K562 treated with DMSO at 1 percent for 24 hours (cell line): ENCODE data around the gene SLC22A14. TPM values are rescaled to one million over a fixed set of nuclear protein-coding genes. Genes with fewer than 3 reads are reported as not detected.

Source experiments
- total RNA-seq: library from RNA; unstranded; fragments of 300-600 nt; gene quantifications from 2 replicates; pipeline ENCODE4 v1.2.3, GENCODE V29; 2022; ENCODE audit warnings: low read depth; ENCODE audit not compliant: insufficient read depth

The SLC22A14 gene, protein sequence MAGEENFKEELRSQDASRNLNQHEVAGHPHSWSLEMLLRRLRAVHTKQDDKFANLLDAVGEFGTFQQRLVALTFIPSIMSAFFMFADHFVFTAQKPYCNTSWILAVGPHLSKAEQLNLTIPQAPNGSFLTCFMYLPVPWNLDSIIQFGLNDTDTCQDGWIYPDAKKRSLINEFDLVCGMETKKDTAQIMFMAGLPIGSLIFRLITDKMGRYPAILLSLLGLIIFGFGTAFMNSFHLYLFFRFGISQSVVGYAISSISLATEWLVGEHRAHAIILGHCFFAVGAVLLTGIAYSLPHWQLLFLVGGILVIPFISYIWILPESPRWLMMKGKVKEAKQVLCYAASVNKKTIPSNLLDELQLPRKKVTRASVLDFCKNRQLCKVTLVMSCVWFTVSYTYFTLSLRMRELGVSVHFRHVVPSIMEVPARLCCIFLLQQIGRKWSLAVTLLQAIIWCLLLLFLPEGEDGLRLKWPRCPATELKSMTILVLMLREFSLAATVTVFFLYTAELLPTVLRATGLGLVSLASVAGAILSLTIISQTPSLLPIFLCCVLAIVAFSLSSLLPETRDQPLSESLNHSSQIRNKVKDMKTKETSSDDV
- 0.12 TPM in 1 of 2 replicates, not detected in the other for total RNA-seq

DNA sequence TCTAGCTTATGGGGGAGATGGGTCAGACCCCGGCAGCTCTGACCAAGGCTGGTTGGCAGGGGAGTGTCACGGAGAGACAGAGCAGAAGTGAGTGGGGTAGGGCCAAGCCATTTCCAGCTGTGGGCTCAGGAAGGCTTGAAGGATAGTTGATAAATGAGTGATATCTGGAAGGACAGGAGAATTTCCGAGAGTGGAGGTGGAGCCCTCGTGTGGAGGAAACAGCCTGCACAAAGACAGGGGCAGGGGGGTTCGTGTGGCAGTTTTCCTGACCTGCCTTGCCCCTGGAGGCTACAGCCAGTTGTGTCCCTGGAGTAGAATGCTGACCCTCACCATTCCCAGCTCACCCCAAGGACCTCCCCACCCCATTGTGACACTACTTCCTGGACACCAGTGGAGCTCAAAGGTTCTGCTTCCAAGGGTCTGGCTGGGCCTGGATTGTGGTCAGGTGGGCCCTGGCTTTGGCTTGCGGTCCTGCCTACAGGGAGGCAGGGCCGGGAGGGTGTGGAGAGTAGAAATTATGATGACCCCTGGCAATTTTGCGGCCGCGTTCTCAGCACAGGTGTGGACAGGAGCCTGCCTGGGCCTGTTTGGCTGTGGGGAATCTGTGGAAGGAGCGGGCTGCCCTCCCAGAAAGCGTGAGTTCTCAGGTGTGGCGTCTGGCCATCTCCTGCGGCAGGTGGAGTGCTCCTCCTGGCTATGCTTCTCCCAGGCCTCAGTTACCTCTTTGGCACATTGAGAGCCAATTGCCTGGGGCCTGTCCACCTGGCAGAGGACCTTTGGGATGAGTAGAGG, at the start of gene SLC22A14:
TSS of gene SLC22A14 (plus strand) at position 400 of the 792 bp plus-strand sequence. CDS start 23,733 bp downstream, outside the sequence.

DNA sequence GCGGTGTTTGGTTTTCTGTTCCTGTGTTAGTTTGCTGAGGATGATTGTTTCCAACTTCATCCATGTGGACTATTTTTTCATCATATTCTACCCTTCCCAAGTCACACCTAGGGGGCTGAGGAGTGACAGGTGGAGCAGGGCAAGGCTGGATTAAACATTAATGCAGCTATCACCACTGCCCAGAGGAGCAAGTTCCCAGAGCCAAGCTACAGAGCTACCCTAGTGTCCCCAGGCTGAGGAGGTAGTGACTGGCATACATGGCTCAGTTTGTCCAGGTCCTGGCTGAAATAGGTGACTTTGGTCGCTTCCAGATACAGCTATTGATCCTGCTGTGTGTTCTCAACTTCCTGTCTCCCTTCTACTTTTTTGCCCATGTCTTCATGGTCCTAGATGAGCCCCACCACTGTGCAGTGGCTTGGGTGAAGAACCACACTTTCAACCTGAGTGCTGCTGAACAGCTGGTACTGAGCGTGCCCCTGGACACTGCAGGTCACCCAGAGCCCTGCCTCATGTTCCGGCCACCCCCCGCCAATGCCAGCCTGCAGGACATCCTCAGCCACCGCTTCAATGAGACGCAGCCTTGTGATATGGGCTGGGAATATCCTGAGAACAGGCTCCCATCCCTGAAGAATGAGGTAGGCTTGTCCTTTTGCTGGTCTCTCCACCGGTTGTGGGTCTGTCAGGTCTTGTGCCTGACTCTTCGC, 16.3 kb upstream of the SLC22A14 start, which contains the start of gene SLC22A13:
TSS of gene SLC22A13 (plus strand) at position 209 of the 704 bp plus-strand sequence. CDS start at position 258, 49 bp downstream.

DNA sequence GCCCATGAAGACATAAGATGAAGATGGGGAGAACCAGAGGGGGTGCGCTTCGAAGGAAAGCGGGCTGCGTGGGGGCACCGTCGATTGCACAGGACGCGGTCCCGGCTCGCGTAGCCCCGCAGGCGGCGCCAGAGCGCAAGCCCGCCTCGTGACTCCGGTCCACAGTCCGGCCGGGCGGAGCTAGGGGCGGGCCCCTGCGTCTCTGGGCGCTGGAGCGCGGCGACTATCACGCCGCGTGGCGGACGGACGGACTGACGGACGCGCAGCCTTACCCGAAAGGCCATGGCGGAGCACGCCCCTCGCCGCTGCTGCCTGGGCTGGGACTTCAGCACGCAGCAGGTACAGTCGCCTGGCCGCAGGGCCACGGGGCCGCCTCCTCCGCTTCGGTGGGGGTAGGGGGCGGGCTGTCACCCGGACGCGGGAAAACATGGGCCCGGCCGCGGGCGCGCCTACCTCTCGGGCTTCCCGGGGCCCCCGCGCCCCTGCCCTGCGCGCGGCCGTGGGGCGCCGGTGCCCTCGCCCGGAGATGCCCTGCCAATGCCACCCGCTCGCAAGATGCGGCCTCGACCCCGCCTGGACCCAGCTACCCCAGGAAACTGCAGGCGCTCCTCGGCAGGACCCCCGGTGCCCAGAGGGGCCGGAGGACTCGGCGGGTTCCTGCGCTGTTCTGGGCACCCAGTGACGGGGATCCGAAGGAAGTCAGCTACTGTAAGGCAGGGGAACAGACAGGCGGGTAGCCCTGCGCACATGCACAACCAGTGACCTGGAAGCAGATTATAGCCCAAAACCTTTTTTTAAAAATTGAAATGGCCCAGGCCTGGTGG, 64.7 kb downstream of the SLC22A14 start, which contains the start of gene XYLB:
TSS of gene XYLB (plus strand) at position 199 of the 824 bp plus-strand sequence. CDS start at position 283, 84 bp downstream.

Other genes with a start within 250 kb of the SLC22A14 start
- gene DLEC1, start 243.1 kb upstream of the SLC22A14 start, total RNA-seq = 0.17 TPM in 1 of 2 replicates, not detected in the other
- gene ACAA1, start 145.2 kb upstream of the SLC22A14 start, total RNA-seq = 85.8 and 90.4 TPM in 2 replicates
- 67.2 and 67.5 TPM in 2 replicates for gene MYD88, start 143.6 kb upstream of the SLC22A14 start, total RNA-seq
- gene OXSR1, start 116.8 kb upstream of the SLC22A14 start, total RNA-seq = 21.6 and 22.8 TPM in 2 replicates
- gene SLC22A13, start 16.5 kb upstream of the SLC22A14 start, total RNA-seq = not detected in 2 replicates
- 4.9 and 5.9 TPM in 2 replicates for gene XYLB, start 64.5 kb downstream of the SLC22A14 start, total RNA-seq
- gene ACVR2B, start 171.6 kb downstream of the SLC22A14 start, total RNA-seq = 6.9 and 8.3 TPM in 2 replicates
- gene EXOG, start 214.0 kb downstream of the SLC22A14 start, total RNA-seq = 5.8 and 6.0 TPM in 2 replicates